Tibial artery (tissue), 4 donors: ENCODE measurements around the gene HOXD8.

Experiments used
- DNase-seq, 2 donors: peaks; one replicate each; pipeline ENCODE4 v3.0.0-alpha.2; 2019
- H3K27ac ChIP-seq, 2 donors: fragments of 200-600 bp; sonication (generic) in 1 of 2; 1 replicate in 1 of 2; 2 replicates in 1 of 2; pipeline ENCODE4 v1.5.1; 2018 to 2019; ENCODE audit warnings: mild to moderate bottlenecking in 1 of 2
- H3K27me3 ChIP-seq, 2 donors: fragments of 200-600 bp; sonication (generic) in 1 of 2; one replicate each; pipeline versions ENCODE4 v1.5.1 to v1.6.0; 2016 to 2019
- H3K36me3 ChIP-seq, 3 donors: fragments of 200-600 bp; sonication (generic) in 2 of 3; one replicate each; pipeline ENCODE4 v1.5.1; 2016 to 2019; ENCODE audit warnings: mild to moderate bottlenecking in 2 of 3
- H3K4me1 ChIP-seq, 4 donors: fragments of 200-600 bp; sonication (generic) in 2 of 4; 1 replicate in 3 of 4; 2 replicates in 1 of 4; pipeline ENCODE4 v1.5.1; 2016 to 2019
- H3K4me3 ChIP-seq, 2 donors: fragments of 200-600 bp; sonication (generic) in 1 of 2; 1 replicate in 1 of 2; 2 replicates in 1 of 2; pipeline ENCODE4 v1.5.1; 2018 to 2019; ENCODE audit warnings: mild to moderate bottlenecking in 2 of 2
- H3K9me3 ChIP-seq, 3 donors: fragments of 200-600 bp; sonication (generic) in 1 of 3; one replicate each; pipeline ENCODE4 v1.5.1; 2016 to 2019
- intact Hi-C: fragments of 100-400 bp; cut with DNase I; formaldehyde crosslinking; loops from one replicate; pipeline ENCODE4 v1.15.0; 2023; ENCODE audit warnings: low total_unique reads
- TF ChIP-seq, protein P1 (sequence below), 2 experiments: fragments of 200-600 bp in 1 of 2; fragments of 450-650 bp in 1 of 2; IDR thresholded peaks; one replicate each; pipeline ENCODE4 v1.5.1; 2017 to 2019; ENCODE audit warnings: antibody characterized with exemption in 2 of 2, mild to moderate bottlenecking in 1 of 2, moderate library complexity in 1 of 2

The HOXD8 gene

DNA sequence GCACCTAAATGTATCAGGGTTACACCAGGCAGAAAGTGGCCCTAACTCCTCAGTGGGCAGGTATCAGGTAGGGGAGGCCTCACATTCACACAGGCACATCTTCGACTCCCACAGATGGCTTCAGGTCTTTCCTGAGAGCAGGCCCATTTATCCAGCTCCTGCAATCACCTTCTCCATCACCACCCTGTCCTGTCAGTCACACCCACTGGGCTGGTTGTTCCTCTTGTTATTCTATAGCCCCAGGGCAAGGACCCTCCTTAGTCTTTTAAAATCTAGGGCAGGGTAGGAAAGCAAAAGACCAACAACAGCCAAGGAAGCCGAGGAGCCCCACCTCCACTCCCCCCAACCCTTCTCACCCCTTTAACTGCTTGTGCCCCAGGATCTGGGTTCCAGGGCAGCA is 12.8 kb downstream of the HOXD8 start:
- DNase-seq = no peak
- intact Hi-C loops = loop anchor here (5.0 kb wide), 1 partner anchor 495 kb away; no protein-coding TSS in a partner anchor

DNA sequence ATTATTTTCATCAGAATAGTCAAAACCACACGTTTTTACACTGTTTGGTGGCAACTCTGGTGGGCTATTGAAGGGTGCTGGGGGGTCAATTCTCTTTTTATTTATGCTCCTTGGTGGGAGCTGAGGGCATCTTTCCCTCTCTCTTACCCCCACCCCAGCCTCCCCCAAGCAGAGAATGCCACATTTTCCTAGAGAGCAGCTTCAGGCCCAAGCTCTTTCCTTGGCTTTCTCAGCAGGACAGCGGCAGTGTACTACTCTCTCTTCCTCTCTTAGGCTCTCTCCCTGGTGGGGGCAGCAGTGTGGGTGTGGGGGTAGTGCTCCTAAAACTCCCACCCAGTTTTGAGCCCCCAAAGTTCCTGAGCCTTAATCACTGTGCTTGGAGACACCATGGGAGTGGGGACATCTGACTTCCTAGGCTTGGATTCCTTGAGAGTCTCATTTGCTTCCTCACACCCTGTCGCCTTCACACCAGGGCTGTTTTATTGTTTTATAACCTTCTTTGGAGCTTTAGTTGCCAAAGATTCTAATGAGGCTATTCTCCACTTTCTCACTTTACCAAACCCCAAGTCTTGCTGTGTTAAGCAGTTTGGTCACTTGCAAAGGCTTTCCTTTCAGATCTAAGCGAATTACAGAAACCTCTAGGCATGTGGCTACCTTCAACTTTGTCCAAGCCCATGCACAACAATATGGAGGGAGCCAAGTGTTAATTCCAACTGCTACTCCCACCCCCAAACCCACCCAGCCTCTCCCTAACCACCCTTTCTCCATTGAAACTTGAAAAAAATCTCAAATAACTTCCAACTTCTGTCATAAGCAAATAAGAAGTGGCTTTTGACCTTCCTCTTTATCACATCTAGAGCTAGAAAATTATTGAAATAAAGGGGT is 15.8 kb downstream of the HOXD8 start:
- Histone ChIP-seq H3K4me3 (no peak overlapping the region), H3K27ac (no peak overlapping the region), H3K36me3 (peaks cover 0 to 6% (median 0%) of the 10 kb centered on the region in 3 donors), H3K27me3 (peaks cover 0 to 33% of the 10 kb centered on the region in 2 donors), H3K9me3 (no peaks in the 10 kb centered on the region), H3K4me1 (peaks cover 0 to 8% (median 4%) of the 10 kb centered on the region in 4 donors)
- TF ChIP-seq, protein P1, sequence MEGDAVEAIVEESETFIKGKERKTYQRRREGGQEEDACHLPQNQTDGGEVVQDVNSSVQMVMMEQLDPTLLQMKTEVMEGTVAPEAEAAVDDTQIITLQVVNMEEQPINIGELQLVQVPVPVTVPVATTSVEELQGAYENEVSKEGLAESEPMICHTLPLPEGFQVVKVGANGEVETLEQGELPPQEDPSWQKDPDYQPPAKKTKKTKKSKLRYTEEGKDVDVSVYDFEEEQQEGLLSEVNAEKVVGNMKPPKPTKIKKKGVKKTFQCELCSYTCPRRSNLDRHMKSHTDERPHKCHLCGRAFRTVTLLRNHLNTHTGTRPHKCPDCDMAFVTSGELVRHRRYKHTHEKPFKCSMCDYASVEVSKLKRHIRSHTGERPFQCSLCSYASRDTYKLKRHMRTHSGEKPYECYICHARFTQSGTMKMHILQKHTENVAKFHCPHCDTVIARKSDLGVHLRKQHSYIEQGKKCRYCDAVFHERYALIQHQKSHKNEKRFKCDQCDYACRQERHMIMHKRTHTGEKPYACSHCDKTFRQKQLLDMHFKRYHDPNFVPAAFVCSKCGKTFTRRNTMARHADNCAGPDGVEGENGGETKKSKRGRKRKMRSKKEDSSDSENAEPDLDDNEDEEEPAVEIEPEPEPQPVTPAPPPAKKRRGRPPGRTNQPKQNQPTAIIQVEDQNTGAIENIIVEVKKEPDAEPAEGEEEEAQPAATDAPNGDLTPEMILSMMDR (IDR thresholded peaks at IDR 0.05) = no peak
- intact Hi-C loops = no loop called here
- DNase-seq = no peak

More for the DNA sequence above, 12.8 kb downstream of the HOXD8 start:
- H3K4me3 ChIP-seq = no peak overlapping the region
- H3K36me3 ChIP-seq = no peaks in the 10 kb centered on the region
- H3K27ac ChIP-seq = no peak overlapping the region
- H3K4me1 ChIP-seq = peaks cover 0 to 21% (median 10%) of the 10 kb centered on the region in 4 donors
- TF ChIP-seq, protein P1 (IDR thresholded peaks at IDR 0.05) = no peak
- H3K27me3 ChIP-seq = peaks cover 0 to 12% of the 10 kb centered on the region in 2 donors
- no peaks in the 10 kb centered on the region for H3K9me3 ChIP-seq

DNA sequence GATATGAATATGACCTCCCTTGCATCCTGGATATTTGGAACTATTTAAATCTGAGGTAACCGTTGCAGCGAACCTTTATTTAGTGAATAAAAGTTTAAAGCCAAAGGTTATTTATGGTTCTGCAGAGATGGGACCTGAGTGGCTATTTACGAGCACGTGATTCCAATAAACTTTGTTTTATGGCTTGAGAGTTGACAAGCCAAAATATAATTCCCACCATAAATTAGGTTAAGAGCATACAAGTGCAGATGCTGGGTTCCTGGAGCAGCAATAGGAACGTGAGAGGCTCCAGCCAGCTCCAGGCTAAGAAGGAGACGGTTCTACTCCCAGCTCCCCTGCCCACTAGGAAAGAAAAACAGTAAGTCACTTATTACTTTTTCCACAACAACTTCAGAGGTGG is 16.6 kb downstream of the HOXD8 start:
- H3K27ac ChIP-seq = no peak overlapping the region
- peaks cover 0 to 40% of the 10 kb centered on the region in 2 donors for H3K27me3 ChIP-seq
- peaks cover 0 to under 1% (median 0%) of the 10 kb centered on the region in 4 donors for H3K4me1 ChIP-seq
- peaks cover 0 to 6% (median 0%) of the 10 kb centered on the region in 3 donors for H3K36me3 ChIP-seq
- DNase-seq = no peak
- H3K4me3 ChIP-seq = no peak overlapping the region
- intact Hi-C loops = no loop called here
- H3K9me3 ChIP-seq = no peaks in the 10 kb centered on the region
- TF ChIP-seq, protein P1 (IDR thresholded peaks at IDR 0.05) = no peak

GRCh38 chr2:176146645-176147044 is 17.1 kb downstream of the HOXD8 start:
- H3K4me3 ChIP-seq = no peak overlapping the region
- TF ChIP-seq, protein P1 (IDR thresholded peaks at IDR 0.05) = no peak
- intact Hi-C loops = no loop called here
- no peaks in the 10 kb centered on the region for H3K9me3 ChIP-seq
- H3K27ac ChIP-seq = no peak overlapping the region
- peaks cover 0 to 8% (median 0%) of the 10 kb centered on the region in 3 donors for H3K36me3 ChIP-seq
- peaks cover 0 to 45% of the 10 kb centered on the region in 2 donors for H3K27me3 ChIP-seq
- no peaks in the 10 kb centered on the region for H3K4me1 ChIP-seq
- no peak for DNase-seq

DNA sequence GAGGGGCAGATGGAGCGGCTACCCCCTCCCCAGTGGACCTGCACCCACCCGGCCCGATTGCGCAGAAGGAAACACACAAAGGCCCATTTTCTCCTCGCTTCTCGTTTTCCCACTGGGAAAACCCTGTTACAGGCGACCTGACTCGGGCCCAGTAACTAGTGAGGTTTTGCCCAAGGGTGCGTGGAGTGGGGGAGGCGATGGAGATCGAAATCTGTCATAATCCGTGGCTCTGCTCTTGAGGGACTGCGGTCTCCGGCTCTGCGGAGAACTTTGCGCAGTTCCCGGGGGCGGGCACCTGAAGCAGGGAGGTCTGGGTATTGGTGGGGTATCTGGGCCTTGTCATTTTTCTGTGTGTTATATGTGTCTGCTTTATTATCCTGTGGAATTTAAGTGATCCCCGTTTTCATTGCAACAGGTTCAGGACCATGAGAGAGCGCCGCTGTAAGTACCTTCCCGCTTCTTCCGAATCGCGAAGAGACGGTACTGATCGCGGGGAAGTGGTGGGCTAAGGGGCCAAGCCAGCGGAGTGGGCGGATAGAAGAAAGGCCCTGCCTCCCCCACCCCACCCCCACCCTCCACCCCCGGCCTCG is 17.8 kb downstream of the HOXD8 start:
- no peak overlapping the region for H3K27ac ChIP-seq
- H3K4me3 ChIP-seq = no peak overlapping the region
- peaks cover 0 to 14% (median 2%) of the 10 kb centered on the region in 3 donors for H3K36me3 ChIP-seq
- intact Hi-C loops = no loop called here
- H3K9me3 ChIP-seq = no peaks in the 10 kb centered on the region
- DNase-seq = no peak
- H3K4me1 ChIP-seq = no peaks in the 10 kb centered on the region
- TF ChIP-seq, protein P1 (IDR thresholded peaks at IDR 0.05) = no peak
- H3K27me3 ChIP-seq = peaks cover 0 to 52% of the 10 kb centered on the region in 2 donors
